Neural progenitor cell (in vitro differentiated cells): ENCODE data around the gene NDUFB7.

Source experiments
- EZH2 ChIP-seq: fragments of 200-600 bp; sonication (generic); IDR thresholded peaks from 2 replicates; pipeline ENCODE4 v1.6.1; 2017; ENCODE audit warnings: antibody characterized with exemption, mild to moderate bottlenecking, moderate library complexity
- EZH2phosphoT487 ChIP-seq: fragments of 200-600 bp; sonication (generic); IDR thresholded peaks from 2 replicates; pipeline ENCODE4 v1.6.1; 2017; ENCODE audit warnings: antibody characterized with exemption
- TF ChIP-seq, protein P1 (sequence below): fragments of 200-600 bp; sonication (generic); IDR thresholded peaks from 2 replicates; pipeline ENCODE4 v1.5.1; 2017; ENCODE audit warnings: antibody characterized with exemption, mild to moderate bottlenecking

DNA sequence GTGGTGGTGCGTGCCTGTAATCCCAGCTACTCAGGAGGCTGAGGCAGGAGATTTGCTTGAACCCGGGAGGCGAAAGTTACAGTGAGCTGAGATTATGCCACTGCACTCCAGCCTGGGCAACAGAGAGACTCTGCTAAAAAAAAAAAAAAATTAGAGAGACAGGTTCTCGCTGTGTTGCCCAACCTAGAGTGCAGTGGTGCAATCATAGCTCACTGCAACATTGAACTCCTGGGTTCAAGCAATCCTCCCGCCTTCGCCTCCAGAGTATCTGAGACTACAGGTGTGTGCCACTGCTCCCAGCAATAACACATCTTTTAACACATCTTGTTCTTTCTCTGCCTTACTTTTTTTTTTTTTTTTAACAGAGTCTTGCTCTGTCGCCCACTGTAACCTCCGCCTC is 43.8 kb upstream of the NDUFB7 start:
- TF ChIP-seq, protein P1, sequence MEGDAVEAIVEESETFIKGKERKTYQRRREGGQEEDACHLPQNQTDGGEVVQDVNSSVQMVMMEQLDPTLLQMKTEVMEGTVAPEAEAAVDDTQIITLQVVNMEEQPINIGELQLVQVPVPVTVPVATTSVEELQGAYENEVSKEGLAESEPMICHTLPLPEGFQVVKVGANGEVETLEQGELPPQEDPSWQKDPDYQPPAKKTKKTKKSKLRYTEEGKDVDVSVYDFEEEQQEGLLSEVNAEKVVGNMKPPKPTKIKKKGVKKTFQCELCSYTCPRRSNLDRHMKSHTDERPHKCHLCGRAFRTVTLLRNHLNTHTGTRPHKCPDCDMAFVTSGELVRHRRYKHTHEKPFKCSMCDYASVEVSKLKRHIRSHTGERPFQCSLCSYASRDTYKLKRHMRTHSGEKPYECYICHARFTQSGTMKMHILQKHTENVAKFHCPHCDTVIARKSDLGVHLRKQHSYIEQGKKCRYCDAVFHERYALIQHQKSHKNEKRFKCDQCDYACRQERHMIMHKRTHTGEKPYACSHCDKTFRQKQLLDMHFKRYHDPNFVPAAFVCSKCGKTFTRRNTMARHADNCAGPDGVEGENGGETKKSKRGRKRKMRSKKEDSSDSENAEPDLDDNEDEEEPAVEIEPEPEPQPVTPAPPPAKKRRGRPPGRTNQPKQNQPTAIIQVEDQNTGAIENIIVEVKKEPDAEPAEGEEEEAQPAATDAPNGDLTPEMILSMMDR: no peak
- TF ChIP-seq EZH2: no peak
- no peak for TF ChIP-seq EZH2phosphoT487
